ENCODE results near the gene TXNL4A.

- TF ChIP-seq CTCF (IDR thresholded peaks at IDR 0.05; ENCODE audit: borderline replicate concordance, extremely low read depth, low read length, poor library complexity, severe bottlenecking) (no peak), EZH2 (IDR thresholded peaks at IDR 0.05; ENCODE audit: borderline replicate concordance, low read depth, low read length, severe bottlenecking) (no peak)
These were observed 65.4 kb downstream of the TXNL4A start for GRCh38 chr18:79922971-79923411.

Measured in DND-41 (cell line).